ENCODE data around the gene TUBA4B. TPM values are rescaled to one million over a fixed set of nuclear protein-coding genes. Genes with fewer than 3 reads are reported as not detected.
"Not testable (repeated sequence)": the region's sequence is repeated elsewhere in the genome, so short reads cannot be mapped to it uniquely, and the experiment has no call there.

Gene TUBA4B
- polyA plus RNA-seq, 2 donors, result 0.02 TPM; not detected in 1

DNA sequence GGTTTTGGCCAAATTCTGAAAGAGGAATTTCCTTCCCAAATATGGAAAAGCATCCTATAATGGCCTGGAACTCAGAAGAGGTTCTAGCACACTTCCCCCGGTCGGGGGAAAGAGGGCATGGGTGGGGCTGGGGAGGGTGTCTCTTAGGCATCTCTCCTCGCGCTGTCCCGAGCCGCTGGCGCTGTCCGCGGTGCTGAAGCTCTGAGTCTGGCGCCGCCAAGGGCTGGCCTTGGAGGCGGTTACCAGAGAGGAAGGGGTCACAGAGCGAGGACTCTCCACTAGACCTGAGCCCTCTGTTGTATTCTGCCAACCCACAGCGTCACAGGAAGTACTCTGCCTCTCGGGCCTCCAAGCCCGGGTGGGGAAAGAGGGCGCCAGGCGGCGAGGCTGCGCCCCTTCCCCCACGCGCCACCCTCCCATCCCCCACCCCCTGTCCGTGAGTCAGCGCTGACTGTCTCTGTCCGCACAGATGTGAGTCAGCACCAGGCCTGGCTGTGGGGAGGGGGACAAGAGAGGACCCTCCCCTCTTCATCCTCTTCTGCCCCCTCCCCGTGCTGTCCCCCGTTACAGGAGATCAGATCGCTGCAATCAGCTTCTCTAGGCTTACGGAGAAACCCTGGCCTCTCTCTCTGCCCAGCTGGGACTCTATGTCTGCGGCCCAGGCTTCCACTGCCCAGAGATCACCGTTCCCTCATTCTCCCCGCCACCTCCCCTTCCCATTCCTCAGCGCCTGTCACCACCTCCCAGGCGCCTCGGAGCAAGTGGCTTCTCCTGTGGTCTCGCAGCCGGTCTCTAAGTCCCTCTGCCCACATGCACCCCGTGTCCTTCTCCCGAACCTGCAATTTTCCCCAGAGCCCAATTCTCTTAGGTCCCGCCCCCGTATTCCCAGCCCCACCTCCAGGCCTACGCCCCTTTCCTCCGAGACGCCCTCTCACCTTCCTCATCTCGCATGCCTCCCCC is 55.4 kb downstream of the TUBA4B start:
- Histone ChIP-seq H3K27ac (ENCODE audit: low read depth in 2 of 2, low read length in 1 of 2) (no peak overlapping the region), H3K36me3 (ENCODE audit: control insufficient read depth in 2 of 2, insufficient read depth in 2 of 2, low read length in 1 of 2) (no peaks in the 10 kb centered on the region), H3K4me1 (ENCODE audit: control insufficient read depth in 2 of 2, insufficient read depth in 2 of 2, low read length in 1 of 2) (peaks cover 0 to 2% of the 10 kb centered on the region in 2 donors), H3K27me3 (ENCODE audit: control insufficient read depth in 1 of 2, insufficient read depth in 2 of 2, low read length in 2 of 2) (peaks cover 0 to 7% of the 10 kb centered on the region in 2 donors), H3K9me3 (ENCODE audit: control insufficient read depth in 2 of 2, insufficient read depth in 1 of 2, low read depth in 1 of 2, low read length in 1 of 2) (no peaks in the 10 kb centered on the region), H3K4me3 (ENCODE audit: low read depth in 1 of 2, low read length in 2 of 2) (no peak overlapping the region)
- WGBS, 2 donors, result 7 to 10% methylated on average over 39 to 45 of the region's 45 CpGs

DNA sequence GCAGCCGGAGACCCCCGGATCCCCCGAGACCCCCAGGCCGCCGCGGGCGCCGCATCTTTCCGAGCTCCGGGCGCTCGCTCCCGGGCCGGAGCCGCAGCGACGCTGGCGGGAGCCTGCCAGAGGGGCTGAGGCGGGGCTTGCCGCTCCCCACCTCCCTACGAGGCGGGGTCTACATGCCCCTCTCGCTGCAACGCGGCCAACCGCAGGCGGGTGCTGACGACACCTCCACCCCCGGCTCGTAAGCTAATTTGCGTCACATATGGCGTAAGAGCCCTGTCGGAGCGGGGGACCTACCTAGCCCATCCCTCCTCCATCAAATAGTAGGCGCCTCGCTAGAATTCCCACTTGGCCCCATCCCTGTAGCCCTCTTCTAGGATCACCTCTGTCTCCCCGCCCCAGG is 56.2 kb downstream of the TUBA4B start, which contains the start of gene PTPRN:
Gene PTPRN, minus strand, starts transcription at position 124 of the 400 bp plus-strand sequence. Its CDS starts 69 bp downstream, at position 55.
- 7 to 8% methylated on average over 31 to 37 of the region's 37 CpGs for WGBS, 2 donors
- Histone ChIP-seq H3K4me3 (ENCODE audit: low read depth in 1 of 2, low read length in 2 of 2) (no peak within 1 kb of the TSS), H3K4me1 (ENCODE audit: control insufficient read depth in 2 of 2, insufficient read depth in 2 of 2, low read length in 1 of 2) (peaks cover 0 to 2% of the 10 kb centered on the region in 2 donors), H3K9me3 (ENCODE audit: control insufficient read depth in 2 of 2, insufficient read depth in 1 of 2, low read depth in 1 of 2, low read length in 1 of 2) (no peaks in the 10 kb centered on the region), H3K27ac (ENCODE audit: low read depth in 2 of 2, low read length in 1 of 2) (no peak within 1 kb of the TSS), H3K27me3 (ENCODE audit: control insufficient read depth in 1 of 2, insufficient read depth in 2 of 2, low read length in 2 of 2) (peaks cover 0 to 7% of the 10 kb centered on the region in 2 donors), H3K36me3 (ENCODE audit: control insufficient read depth in 2 of 2, insufficient read depth in 2 of 2, low read length in 1 of 2) (no peaks in the 10 kb centered on the region)

DNA sequence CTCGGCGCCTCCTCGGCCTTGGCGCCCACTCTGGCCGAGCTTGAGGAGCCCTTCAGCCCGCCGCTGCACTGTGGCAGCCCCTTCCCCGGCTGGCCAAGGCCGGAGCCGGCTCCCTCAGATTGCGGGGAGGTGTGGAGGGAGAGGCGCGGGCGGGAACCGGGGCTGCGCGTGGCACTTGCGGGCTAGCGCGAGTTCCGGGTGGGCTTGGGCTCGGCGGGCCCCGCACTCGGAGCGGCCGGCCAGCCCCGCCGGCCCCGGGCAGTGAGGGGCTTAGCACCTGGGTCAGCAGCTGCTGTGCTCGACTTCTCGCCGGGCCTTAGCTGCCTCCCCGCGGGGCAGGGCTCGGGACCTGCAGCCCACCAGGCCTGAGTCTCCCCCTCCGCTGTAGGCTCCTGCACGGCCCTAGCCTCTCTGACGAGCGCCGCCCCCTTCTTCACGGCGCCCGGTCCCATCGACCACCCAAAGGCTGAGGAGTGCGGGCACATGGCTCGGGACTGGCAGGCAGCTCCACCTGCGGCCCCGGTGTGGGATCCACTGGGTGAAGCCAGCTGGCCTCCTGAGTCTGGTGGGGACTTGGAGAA is 59.7 kb downstream of the TUBA4B start:
- not testable (repeated sequence) for H3K4me3 ChIP-seq (ENCODE audit: low read depth in 1 of 2, low read length in 2 of 2); H3K27me3 ChIP-seq (ENCODE audit: control insufficient read depth in 1 of 2, insufficient read depth in 2 of 2, low read length in 2 of 2); H3K9me3 ChIP-seq (ENCODE audit: control insufficient read depth in 2 of 2, insufficient read depth in 1 of 2, low read depth in 1 of 2, low read length in 1 of 2); H3K36me3 ChIP-seq (ENCODE audit: control insufficient read depth in 2 of 2, insufficient read depth in 2 of 2, low read length in 1 of 2); H3K4me1 ChIP-seq (ENCODE audit: control insufficient read depth in 2 of 2, insufficient read depth in 2 of 2, low read length in 1 of 2); H3K27ac ChIP-seq (ENCODE audit: low read depth in 2 of 2, low read length in 1 of 2)
- WGBS, 2 donors, result 90 to 91% methylated on average over 49 of the region's 49 CpGs

DNA sequence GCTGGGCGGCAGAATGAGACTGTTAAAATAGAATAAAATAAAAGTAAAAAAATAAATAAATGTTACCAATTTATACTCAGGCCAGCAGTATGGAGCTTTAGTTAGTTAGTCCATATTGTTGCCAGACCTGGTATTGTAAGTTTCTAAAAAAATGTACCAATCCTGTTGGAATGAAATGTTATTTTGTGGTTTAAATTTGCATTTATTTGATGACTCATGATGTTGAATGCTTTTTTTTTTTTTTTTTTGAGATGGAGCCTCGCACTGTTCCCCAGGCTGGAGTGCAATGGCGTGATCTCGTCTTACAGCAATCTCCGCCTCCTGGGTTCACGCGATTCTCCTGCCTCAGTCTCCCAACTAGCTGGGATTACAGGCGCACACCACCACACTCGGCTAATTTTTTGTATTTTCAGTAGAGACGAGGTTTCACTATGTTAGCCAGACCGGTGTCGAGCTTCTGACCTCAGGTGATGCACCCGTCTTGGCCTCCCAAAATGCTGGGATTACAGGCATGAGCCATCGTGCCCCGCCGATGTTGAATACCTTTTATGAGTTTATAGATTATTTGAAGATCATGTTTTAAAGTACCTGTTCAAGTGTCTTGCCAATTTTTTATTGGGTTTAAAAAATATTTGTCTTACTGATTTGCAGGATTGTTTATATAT is 61.9 kb downstream of the TUBA4B start:
- H3K27me3 ChIP-seq (ENCODE audit: control insufficient read depth in 1 of 2, insufficient read depth in 2 of 2, low read length in 2 of 2), result peaks cover 0 to 4% of the 10 kb centered on the region in 2 donors
- no peak overlapping the region for H3K27ac ChIP-seq (ENCODE audit: low read depth in 2 of 2, low read length in 1 of 2)
- no peaks in the 10 kb centered on the region for H3K36me3 ChIP-seq (ENCODE audit: control insufficient read depth in 2 of 2, insufficient read depth in 2 of 2, low read length in 1 of 2)
- H3K4me1 ChIP-seq (ENCODE audit: control insufficient read depth in 2 of 2, insufficient read depth in 2 of 2, low read length in 1 of 2), result no peaks in the 10 kb centered on the region
- no peaks in the 10 kb centered on the region for H3K9me3 ChIP-seq (ENCODE audit: control insufficient read depth in 2 of 2, insufficient read depth in 1 of 2, low read depth in 1 of 2, low read length in 1 of 2)
- H3K4me3 ChIP-seq (ENCODE audit: low read depth in 1 of 2, low read length in 2 of 2), result no peak overlapping the region
- 89 to 93% methylated on average over 16 of the region's 16 CpGs for WGBS, 2 donors

Other genes starting within 250 kb of the TUBA4B start
- gene CFAP65, start 211.7 kb upstream of the TUBA4B start, polyA plus RNA-seq, result under 1 TPM in 1 of 2 donors, not detected in 1; 0.01 TPM
- under 1 TPM; 0.06 to 0.31 TPM for gene IHH, start 192.3 kb upstream of the TUBA4B start, polyA plus RNA-seq
- 1 to 10 TPM; 4.4 to 5.9 TPM for gene NHEJ1, start 92.4 kb upstream of the TUBA4B start, polyA plus RNA-seq
- 1 to 10 TPM; 1.2 to 3.4 TPM for gene SLC23A3, start 83.2 kb upstream of the TUBA4B start, polyA plus RNA-seq
- 10 to 100 TPM; 39.5 to 50.6 TPM for gene CNPPD1, start 76.3 kb upstream of the TUBA4B start, polyA plus RNA-seq
- gene RETREG2, start 75.0 kb upstream of the TUBA4B start, polyA plus RNA-seq, result 10 to 100 TPM; 28.4 to 38.6 TPM
- gene ZFAND2B, start 46.5 kb upstream of the TUBA4B start, polyA plus RNA-seq, result 10 to 100 TPM; 45.2 to 53.6 TPM
- gene ABCB6, start 34.3 kb upstream of the TUBA4B start, polyA plus RNA-seq, result 10 to 100 TPM; 24.5 to 45.2 TPM
- gene ATG9A, start 23.6 kb upstream of the TUBA4B start, polyA plus RNA-seq, result 10 to 100 TPM; 20.8 to 28.4 TPM
- gene ANKZF1, start 23.4 kb upstream of the TUBA4B start, polyA plus RNA-seq, result 10 to 100 TPM; 20.4 to 40.7 TPM
- 1 to 10 TPM; 1.6 to 1.9 TPM for gene GLB1L, start 7.8 kb upstream of the TUBA4B start, polyA plus RNA-seq
- gene STK16, start 7.8 kb upstream of the TUBA4B start, polyA plus RNA-seq, result 10 to 100 TPM; 20.4 to 33.3 TPM
- gene TUBA4A, start 675 bp downstream of the TUBA4B start, polyA plus RNA-seq, result 100 to 1,000 TPM in 1 of 2 donors, 10 to 100 TPM in 1; 89.0 to 161 TPM
- 10 to 100 TPM; 42.4 to 47.8 TPM for gene DNAJB2, start 26.1 kb downstream of the TUBA4B start, polyA plus RNA-seq
- gene PTPRN, start 56.2 kb downstream of the TUBA4B start, polyA plus RNA-seq, result under 1 TPM; 0.02 to 0.14 TPM
- gene RESP18, start 79.5 kb downstream of the TUBA4B start, polyA plus RNA-seq, result not detected
- 10 to 100 TPM; 46.2 to 49.6 TPM for gene DNPEP, start 134.7 kb downstream of the TUBA4B start, polyA plus RNA-seq
- gene DES, start 165.1 kb downstream of the TUBA4B start, polyA plus RNA-seq, result 100 to 1,000 TPM; 672 to 686 TPM
- 10 to 100 TPM; 22.3 to 37.7 TPM for gene SPEG, start 181.6 kb downstream of the TUBA4B start, polyA plus RNA-seq
- 10 to 100 TPM; 18.4 to 25.5 TPM for gene GMPPA, start 245.6 kb downstream of the TUBA4B start, polyA plus RNA-seq

Measured in esophagus (tissue), 2 donors.